ENCODE results near the gene IL22RA2. TPM values are rescaled to one million over a fixed set of nuclear protein-coding genes. Genes with fewer than 3 reads are reported as not detected.
"Not testable (repeated sequence)": the region's sequence is repeated elsewhere in the genome, so short reads cannot be mapped to it uniquely, and the experiment has no call there.

Gene IL22RA2, protein sequence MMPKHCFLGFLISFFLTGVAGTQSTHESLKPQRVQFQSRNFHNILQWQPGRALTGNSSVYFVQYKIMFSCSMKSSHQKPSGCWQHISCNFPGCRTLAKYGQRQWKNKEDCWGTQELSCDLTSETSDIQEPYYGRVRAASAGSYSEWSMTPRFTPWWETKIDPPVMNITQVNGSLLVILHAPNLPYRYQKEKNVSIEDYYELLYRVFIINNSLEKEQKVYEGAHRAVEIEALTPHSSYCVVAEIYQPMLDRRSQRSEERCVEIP
- not detected for total RNA-seq

DNA sequence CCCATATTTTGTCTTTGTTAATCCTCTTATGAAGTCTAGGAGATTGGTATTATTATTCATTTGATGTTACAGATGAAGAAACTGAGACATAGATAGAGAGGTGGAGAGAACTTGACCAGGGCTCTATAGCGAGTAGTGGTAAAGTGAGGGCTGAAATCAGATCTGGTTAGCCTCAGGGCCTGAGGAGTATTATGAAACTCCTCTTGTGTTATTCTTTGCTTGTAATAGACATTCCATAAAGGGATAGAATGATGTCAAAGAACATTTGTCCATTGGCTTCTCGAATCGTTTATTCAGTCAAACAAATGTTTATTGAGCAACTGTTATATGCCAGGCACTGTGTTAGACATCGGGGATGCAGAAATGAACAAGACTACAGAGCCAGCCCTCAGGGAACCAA is at the start of gene IL22RA2:
TSS of gene IL22RA2 (minus strand) at position 144 of the 400 bp plus-strand sequence. CDS start 11,895 bp downstream, outside the sequence.
- DNase-seq: no peak
- POLR2A ChIA-PET: no interaction called here
- CTCF ChIA-PET: no interaction called here
- Mint-ChIP-seq H3K27ac (no peak within 1 kb of the TSS), H3K36me3 (ENCODE audit: low read depth) (peaks cover 2% of the 10 kb centered on the region), H3K9me3 (peaks cover 27% of the 10 kb centered on the region), H3K4me1 (no peaks in the 10 kb centered on the region), H3K27me3 (peaks cover 7% of the 10 kb centered on the region), H3K4me3 (no peak within 1 kb of the TSS)

DNA sequence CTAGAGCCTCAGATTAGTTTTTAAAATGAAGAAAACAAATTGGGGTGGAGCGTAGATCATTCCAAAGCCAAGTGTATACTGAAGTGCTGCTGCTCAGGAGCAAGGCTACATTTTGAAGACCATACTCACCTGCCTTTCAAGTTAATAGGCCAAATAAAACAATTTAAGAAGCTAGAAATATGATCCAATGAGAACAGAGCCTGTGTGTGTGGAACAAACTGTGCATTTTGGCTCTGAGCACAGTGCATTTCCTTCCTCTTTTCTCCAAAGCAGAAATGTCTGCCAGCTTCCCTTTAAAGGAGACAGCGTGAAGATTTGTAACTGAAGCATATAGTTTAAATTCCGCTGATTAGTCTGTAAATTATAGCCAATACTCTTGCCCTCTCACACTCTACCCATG is 48.9 kb upstream of the IL22RA2 start:
- no peak for DNase-seq
- Mint-ChIP-seq H3K4me3 (no peak overlapping the region), H3K9me3 (peaks cover 3% of the 10 kb centered on the region), H3K36me3 (ENCODE audit: low read depth) (peaks cover 9% of the 10 kb centered on the region), H3K27ac (no peak overlapping the region), H3K4me1 (peaks cover 53% of the 10 kb centered on the region), H3K27me3 (no peaks in the 10 kb centered on the region)
- ChIA-PET CTCF (interaction anchor here (0.7 to 0.9 kb wide), 2 partner anchors 9 to 77 kb away, joined by 3 read pairs; no protein-coding TSS in a partner anchor), POLR2A (no interaction called here)

DNA sequence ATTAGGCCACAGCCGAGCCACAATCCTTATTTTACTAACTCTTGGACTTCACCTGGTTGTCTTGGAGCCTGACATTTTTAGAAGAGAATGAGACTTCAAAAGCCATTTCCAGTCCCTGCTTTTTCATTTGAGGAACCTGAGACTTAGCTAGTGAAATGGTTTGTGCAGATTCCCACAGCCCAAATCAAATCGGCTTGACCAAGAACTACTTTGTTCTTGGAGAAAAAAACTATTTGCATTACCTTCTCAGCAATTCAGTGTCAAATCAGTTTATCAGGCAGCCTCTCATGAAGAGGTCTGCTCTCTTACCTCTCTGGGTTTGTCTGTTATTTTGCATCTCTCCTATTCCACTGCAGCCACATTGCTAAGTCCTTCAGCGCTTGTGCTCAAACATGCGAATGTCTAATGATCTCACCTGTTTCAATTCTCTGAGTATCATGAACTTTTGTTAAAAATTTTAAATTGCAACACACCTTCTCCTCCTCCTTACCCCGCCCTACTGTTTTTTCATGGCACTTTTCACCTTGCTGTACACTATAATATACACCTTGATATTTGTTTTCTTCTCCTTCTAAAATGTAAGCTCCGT is 46.3 kb upstream of the IL22RA2 start:
- Mint-ChIP-seq H3K27ac (peak overlapping the region; percentile 92), H3K27me3 (no peaks in the 10 kb centered on the region), H3K36me3 (ENCODE audit: low read depth) (peaks cover 12% of the 10 kb centered on the region), H3K4me1 (peaks cover 54% of the 10 kb centered on the region), H3K4me3 (peak overlapping the region; percentile 100), H3K9me3 (peaks cover 3% of the 10 kb centered on the region)
- ChIA-PET POLR2A (interaction anchor here (0.6 kb wide), 1 partner anchor 42 kb away, joined by 3 read pairs; no protein-coding TSS in a partner anchor), CTCF (interaction anchor here (0.6 to 1.8 kb wide), 2 partner anchors 12 to 513 kb away, joined by 3 to 6 read pairs; no protein-coding TSS in a partner anchor)
- no peak for DNase-seq

DNA sequence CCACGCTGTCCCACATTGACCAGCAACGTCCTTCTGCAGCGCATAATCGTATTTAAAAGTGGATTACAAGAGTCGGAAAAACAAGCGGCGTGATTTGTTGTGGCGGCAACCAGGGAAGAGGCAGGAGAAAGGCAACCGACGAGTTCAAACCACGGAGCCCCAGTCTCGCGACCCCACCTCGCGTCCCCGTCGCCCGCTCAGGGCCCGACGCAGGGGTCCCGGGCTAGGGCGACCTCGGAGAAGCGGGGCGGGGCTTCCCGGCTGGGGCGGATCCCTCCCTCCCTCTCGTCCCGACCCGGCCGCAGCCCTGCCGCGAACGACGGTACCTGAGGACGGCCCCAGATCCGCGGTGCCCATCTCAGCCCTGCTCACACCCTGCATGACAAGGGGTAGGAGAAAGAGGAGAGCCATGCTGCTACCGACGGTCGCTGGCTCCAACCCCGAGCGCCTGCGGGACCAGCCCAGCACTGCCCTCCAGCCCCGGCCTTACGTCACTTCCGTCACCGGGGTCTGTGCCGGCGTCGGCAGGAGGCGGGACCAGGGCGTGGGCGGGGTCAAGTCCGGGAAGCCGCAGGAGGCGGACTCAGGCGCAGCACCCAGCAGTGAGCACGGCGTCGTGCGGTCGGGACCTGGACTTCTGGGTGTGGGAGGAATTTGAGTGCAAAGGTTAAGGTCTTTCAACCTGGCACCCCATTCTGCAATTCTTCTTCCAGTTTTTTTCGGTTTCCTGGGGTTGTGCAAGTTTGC is 45.6 kb upstream of the IL22RA2 start, which contains the start of gene IFNGR1:
TSS of gene IFNGR1 (minus strand) at position 469 of the 747 bp plus-strand sequence. CDS start at position 411, 58 bp downstream.
- H3K27ac Mint-ChIP-seq: peak within 1 kb of the TSS; percentile 100
- peaks cover under 1% of the 10 kb centered on the region for H3K9me3 Mint-ChIP-seq
- peak within 1 kb of the TSS; percentile 100 for H3K4me3 Mint-ChIP-seq
- peaks cover 53% of the 10 kb centered on the region for H3K4me1 Mint-ChIP-seq
- POLR2A ChIA-PET: no interaction called here
- peak; percentile 94 for DNase-seq
- H3K27me3 Mint-ChIP-seq: no peaks in the 10 kb centered on the region
- CTCF ChIA-PET: interaction anchor here (1.8 kb wide), 1 partner anchor 12 kb away, joined by 6 read pairs; no protein-coding TSS in a partner anchor
- peaks cover 9% of the 10 kb centered on the region for H3K36me3 Mint-ChIP-seq (ENCODE audit: low read depth)

DNA sequence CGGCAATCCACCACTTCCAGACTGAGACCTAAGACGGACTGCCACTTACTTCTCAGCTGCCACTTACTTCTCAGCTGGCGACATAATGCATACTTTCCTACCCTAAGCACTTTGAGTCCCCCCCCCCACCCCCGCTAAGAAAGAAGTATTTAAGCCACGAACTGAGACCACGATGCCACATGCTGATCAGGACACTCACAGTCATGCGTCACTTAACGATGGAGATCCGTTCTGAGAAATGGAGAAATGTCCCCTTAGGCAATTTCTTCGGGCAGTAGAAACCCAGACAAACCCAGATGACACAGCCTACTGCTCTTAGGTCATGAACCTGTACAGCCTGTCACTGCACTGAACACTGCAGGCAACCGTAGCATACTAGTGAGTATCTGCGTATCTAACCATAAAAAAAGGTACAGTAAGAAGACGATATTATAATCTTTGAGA is 45.1 kb upstream of the IL22RA2 start:
- Mint-ChIP-seq H3K27ac (peak overlapping the region; percentile 100), H3K4me3 (peak overlapping the region; percentile 100), H3K27me3 (no peaks in the 10 kb centered on the region), H3K4me1 (peaks cover 53% of the 10 kb centered on the region), H3K36me3 (ENCODE audit: low read depth) (peaks cover 12% of the 10 kb centered on the region), H3K9me3 (no peaks in the 10 kb centered on the region)
- CTCF ChIA-PET: no interaction called here
- DNase-seq: peak; percentile 52
- POLR2A ChIA-PET: no interaction called here

DNA sequence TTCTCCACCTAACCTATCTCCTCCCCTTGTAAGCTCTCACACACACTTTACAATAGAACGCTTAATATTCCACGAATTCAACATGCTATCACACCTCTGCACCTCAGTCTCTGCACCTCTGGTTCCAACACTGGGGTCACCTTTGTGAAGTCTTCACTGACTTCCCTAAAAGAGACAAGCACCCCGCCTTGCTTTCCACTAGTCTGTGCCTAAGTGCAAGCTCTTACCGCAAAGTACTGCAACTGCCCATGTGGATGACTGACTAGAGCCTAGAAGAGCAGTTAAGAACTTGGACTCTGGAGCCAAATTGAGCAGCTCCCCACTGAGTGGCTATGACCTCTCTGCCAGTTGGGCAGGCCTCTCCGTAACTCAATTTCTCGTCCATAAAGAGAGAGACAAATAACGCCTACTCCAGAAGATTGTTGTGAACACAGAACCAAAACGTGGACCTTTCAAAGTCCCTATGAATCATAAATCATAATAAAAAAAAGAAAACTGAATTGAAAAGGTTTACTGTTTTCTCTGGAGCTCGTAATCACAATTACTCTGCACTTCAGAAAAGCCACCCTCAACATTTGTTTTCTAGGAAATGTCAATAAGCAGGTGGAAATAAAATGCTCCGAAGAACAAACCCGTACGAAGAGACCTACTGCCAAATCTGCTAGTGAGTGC is 44.5 kb upstream of the IL22RA2 start:
- DNase-seq: no peak
- Mint-ChIP-seq H3K4me3 (peak overlapping the region; percentile 100), H3K36me3 (ENCODE audit: low read depth) (peaks cover 17% of the 10 kb centered on the region), H3K9me3 (peaks cover 4% of the 10 kb centered on the region), H3K27ac (peak overlapping the region; percentile 100), H3K27me3 (no peaks in the 10 kb centered on the region), H3K4me1 (peaks cover 55% of the 10 kb centered on the region)
- ChIA-PET POLR2A (no interaction called here), CTCF (interaction anchor here (0.8 kb wide), 2 partner anchors 20 to 92 kb away, joined by 3 to 7 read pairs; no protein-coding TSS in a partner anchor)

DNA sequence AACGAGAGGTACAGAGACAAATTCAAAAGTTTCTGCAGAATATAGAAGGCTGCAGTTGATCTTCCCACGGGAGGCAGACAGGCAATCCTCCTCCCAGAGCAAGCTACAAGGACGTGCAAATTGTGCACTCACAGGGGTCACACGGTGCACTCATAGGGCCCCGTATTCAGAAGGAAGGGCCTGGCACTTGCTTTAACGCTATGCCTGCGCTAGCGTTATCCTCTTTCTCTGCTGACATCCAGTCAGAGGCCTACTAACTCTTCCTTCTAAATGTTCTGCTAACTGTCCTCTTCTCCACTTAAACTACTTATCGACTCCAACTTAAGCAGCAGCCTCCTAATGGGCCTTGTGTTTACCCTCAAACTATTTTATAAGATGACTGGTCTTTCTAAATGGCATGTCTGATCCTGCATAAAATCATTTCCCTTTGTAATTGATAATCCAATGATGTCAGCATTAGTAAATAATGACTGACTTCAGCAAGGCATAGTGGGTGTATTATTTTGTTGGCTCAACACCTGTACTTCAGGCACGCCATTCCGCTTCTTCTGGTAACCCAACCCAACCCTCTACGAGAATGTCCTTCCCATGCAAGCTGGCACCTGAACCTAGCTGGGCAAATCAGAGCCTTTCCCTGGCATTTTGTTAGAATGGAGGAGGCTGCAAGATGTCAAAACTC is 43.6 kb upstream of the IL22RA2 start:
- peaks cover 21% of the 10 kb centered on the region for H3K36me3 Mint-ChIP-seq (ENCODE audit: low read depth)
- ChIA-PET POLR2A (no interaction called here), CTCF (interaction anchor here (0.8 kb wide), 2 partner anchors 19 to 91 kb away, joined by 3 to 7 read pairs; no protein-coding TSS in a partner anchor)
- peaks cover 52% of the 10 kb centered on the region for H3K4me1 Mint-ChIP-seq
- H3K27ac Mint-ChIP-seq: no peak overlapping the region
- H3K9me3 Mint-ChIP-seq: peaks cover 7% of the 10 kb centered on the region
- DNase-seq: no peak
- H3K27me3 Mint-ChIP-seq: no peaks in the 10 kb centered on the region
- peak overlapping the region; percentile 8 for H3K4me3 Mint-ChIP-seq

DNA sequence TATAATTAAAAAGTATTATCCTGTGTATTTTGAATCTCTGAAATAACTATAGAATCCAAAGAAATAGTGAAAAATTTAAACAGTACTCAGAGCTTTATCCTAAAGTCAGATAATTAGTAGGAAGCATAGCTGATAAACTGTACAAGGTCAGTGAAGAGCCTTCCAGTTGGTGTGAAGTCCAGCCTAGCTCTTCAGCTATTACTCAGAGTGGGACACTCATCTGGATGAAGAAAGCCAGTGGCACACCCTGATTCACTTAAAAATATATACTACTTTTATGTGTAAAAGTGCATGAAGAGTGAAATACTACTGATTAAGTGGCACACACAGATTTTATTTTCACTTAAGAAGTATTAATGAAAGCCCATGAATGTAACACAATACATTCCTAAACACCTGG is 42.7 kb upstream of the IL22RA2 start:
- Mint-ChIP-seq H3K9me3 (peaks cover 12% of the 10 kb centered on the region), H3K36me3 (ENCODE audit: low read depth) (peaks cover 29% of the 10 kb centered on the region), H3K27ac (no peak overlapping the region), H3K4me3 (no peak overlapping the region), H3K4me1 (peaks cover 52% of the 10 kb centered on the region), H3K27me3 (no peaks in the 10 kb centered on the region)
- ChIA-PET CTCF (interaction anchor here (1.4 kb wide), 1 partner anchor 95 kb away, joined by 3 read pairs; no protein-coding TSS in a partner anchor), POLR2A (no interaction called here)
- no peak for DNase-seq

DNA sequence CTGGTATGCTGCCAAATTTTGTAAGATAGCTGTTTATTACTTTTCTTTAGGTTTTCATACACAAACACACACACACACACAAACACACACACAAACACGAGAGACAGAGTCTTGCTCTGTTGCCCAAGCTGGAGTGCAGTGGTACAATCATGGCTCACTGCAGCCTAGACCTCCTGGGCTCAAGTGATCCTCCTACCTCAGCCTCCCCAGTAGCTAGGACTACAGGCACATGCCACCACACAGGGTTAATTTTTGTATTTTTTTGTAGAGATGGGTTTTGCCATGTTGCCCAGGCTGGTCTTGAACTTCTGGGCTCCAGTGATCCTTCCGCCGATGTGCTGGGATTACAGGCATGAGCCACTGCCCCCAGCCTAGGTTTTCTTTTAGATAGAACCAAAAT is 42.2 kb upstream of the IL22RA2 start:
- H3K27me3 Mint-ChIP-seq, H3K27ac Mint-ChIP-seq, POLR2A ChIA-PET, H3K4me3 Mint-ChIP-seq, DNase-seq: not testable (repeated sequence)
- Mint-ChIP-seq H3K4me1 (peaks cover 51% of the 10 kb centered on the region), H3K9me3 (peaks cover 12% of the 10 kb centered on the region), H3K36me3 (ENCODE audit: low read depth) (peaks cover 29% of the 10 kb centered on the region)
- CTCF ChIA-PET: interaction anchor here (1.4 kb wide), 1 partner anchor 95 kb away, joined by 3 read pairs; no protein-coding TSS in a partner anchor

DNA sequence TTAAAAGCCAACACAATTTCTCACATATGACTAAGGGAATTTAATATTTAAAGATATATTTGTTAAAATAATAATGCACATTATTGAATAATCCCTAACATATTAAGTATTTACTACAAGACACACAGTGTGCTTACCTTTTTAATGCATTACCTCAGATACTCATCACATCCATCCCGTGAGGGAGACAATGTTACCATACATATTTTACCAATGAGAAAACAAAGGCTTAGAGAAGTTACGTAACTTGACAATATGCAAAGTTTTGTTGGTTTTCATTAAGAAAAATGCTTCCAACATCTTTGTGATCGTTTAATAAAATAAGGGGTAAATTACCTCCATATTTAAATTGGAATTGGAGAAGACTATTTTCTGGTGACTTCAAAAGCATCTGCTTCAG is 41.5 kb upstream of the IL22RA2 start:
- Mint-ChIP-seq H3K9me3 (peaks cover 18% of the 10 kb centered on the region), H3K27ac (no peak overlapping the region), H3K27me3 (no peaks in the 10 kb centered on the region), H3K36me3 (ENCODE audit: low read depth) (peaks cover 33% of the 10 kb centered on the region), H3K4me1 (peaks cover 44% of the 10 kb centered on the region), H3K4me3 (no peak overlapping the region)
- CTCF ChIA-PET: no interaction called here
- no peak for DNase-seq
- POLR2A ChIA-PET: no interaction called here

DNA sequence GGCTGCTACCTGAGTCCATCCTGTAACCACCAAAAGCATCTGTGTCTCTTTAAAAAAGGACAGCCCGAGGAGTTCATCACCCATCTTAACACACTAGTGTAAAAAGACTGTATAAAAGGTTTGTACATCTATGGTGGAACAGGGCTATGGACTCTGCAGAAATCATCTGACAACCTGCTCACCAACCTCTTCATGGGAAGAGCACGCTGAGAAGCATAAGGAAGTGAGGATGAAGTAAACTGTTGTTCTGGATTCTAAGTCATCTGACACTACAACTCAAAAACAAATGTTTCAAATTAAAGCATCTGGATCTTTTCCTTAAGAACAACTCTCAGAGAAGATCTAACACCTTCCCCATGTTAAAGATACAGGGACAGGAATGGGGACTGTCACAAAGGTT is 40.4 kb upstream of the IL22RA2 start:
- no peak for DNase-seq
- Mint-ChIP-seq H3K4me3 (no peak overlapping the region), H3K36me3 (ENCODE audit: low read depth) (peaks cover 43% of the 10 kb centered on the region), H3K27ac (no peak overlapping the region), H3K9me3 (peaks cover 28% of the 10 kb centered on the region), H3K27me3 (no peaks in the 10 kb centered on the region), H3K4me1 (peaks cover 39% of the 10 kb centered on the region)
- CTCF ChIA-PET: no interaction called here
- POLR2A ChIA-PET: no interaction called here

DNA sequence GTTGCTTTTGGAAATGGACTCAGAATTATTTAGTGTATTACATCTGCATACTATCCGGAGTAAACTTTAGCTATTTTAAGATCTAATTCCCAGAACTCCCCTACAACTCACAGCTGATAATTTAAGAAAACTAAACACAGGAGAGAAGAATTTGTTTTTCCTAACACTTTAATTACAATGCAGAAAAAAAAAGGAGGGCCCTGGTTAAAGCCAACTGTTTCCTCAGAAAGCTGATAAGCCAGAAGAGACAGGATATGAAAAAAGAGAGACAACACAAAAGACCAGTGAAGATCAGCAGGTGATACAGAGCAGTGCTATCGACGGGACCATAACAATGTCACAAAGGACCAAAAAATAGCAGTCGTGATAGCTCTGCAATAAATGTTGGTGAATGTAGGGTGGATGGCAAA is 39.9 kb upstream of the IL22RA2 start:
- peaks cover 28% of the 10 kb centered on the region for H3K9me3 Mint-ChIP-seq
- ChIA-PET CTCF (interaction anchor here (0.8 to 1.7 kb wide), 2 partner anchors 15 to 111 kb away, joined by 3 to 4 read pairs; no protein-coding TSS in a partner anchor), POLR2A (no interaction called here)
- no peak overlapping the region for H3K27ac Mint-ChIP-seq
- no peaks in the 10 kb centered on the region for H3K27me3 Mint-ChIP-seq
- peaks cover 41% of the 10 kb centered on the region for H3K36me3 Mint-ChIP-seq (ENCODE audit: low read depth)
- H3K4me3 Mint-ChIP-seq: no peak overlapping the region
- no peak for DNase-seq
- H3K4me1 Mint-ChIP-seq: peaks cover 35% of the 10 kb centered on the region
